ENCODE results near the gene ARHGAP26.

ARHGAP26 gene

DNA sequence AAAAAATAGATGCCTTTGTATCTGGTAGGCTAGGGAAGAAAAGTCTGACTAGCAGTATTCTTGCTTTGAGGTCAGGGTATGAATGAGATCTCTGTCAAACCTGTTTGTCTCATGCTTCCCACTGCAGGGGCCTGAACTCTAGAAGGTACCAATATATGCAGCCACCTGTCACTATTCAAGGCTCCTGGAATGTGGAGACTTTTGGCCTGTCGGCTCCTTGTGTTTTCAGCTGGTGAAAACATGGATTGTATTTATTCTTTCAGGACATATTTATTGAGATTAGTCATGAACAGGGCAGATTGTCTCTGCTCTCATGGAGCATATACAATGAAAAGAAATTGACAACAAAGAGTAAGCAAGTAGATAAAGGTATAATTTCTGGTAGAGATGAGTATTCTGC lies 255.8 kb downstream of the ARHGAP26 start:
- no peak for DNase-seq

DNA sequence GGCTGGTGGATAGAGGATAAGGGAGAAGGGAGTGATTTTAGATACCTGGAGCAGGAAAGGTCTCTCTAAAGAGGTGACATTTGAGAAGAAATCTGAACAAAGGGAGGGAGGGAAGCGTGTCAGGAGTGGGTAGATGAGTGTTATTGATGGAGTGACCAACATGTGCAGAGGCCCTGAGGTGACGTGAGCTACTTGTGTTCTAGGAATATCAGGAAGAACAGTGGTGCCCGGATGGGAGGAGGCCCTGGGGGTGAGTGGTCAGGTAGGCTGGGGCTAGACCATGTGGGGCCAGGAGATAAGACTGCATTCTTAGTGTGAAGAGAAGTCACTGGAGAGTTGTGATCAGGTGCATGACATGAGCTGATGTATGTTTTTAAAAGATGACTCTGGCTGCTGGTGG lies 256.2 kb downstream of the ARHGAP26 start:
- no peak for DNase-seq

DNA sequence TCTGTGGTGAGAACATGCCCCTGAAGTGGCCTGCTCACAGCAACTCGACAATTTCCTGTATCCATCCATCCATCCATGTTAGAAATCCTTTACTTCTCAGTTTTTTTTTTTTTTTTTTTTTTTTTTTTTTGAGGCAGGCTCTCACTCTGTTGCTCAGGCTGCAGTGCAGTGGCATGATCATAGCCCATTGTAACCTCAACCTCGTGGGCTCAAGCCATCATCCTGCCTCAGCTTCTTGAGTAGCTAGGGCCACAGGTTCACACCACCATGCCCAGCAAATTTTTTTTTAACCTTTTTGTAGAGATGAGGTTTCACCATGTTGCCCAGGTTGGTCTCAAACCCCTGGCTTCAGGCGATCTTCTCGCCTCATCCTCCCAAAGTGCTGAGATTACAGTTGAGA lies 259.1 kb downstream of the ARHGAP26 start:
- no peak for DNase-seq

DNA sequence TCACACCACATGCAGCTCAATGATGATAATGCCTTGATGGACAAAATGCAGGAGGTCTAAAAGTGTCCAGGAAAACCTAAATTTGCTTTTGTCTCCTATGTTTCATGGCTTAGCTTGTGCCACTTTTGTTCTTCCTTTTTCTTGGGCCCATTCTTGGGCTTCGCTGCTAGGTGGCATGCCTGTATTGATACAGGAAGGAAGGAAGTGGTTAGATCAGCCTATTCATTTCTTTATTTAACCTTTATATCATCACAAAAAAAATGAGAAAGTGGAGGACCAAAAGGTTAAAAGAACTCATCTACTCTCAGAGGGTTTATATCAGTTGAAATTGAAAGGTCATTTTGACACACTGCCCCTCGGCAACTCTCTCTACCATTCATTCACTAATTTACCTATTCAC lies 260.2 kb downstream of the ARHGAP26 start:
- no peak for DNase-seq

DNA sequence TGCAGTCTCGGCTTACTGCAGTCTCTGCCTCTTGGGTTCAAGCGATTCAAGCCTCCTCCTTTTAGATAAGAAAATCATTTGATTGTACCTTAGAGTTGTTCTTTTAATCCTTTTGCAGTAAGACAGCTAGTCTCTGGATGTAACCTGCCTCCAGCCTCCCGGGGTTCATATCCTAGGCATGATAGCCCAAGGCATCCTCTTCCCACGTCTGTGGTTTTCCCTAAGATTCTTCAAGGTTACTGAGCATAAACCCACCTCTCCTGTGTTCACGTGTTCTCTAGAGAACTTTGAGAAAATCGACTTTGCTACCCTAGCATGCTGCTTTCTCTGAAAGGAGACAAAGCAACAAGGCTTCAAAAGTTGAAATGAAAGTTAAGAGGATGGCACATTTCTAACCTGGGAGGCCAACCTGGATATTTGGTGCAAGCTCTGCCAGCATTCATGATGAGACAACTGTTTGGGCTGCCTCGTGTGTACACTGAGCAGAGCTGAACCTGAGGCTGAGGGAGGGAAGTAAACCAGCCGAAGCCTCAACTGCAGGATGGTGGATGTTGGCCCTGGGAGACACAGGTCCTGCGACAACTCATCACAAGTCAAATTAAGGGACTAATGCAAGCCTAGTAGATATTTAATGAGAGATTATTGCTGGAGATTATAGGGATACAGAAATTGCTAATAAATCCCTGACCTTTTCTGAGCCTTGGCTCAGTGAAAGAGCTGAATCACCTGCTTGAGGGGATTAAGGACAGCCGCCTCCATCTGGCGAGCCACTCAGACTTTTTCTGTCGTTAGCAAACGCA lies 261.8 kb downstream of the ARHGAP26 start:
- DNase-seq = no peak

DNA sequence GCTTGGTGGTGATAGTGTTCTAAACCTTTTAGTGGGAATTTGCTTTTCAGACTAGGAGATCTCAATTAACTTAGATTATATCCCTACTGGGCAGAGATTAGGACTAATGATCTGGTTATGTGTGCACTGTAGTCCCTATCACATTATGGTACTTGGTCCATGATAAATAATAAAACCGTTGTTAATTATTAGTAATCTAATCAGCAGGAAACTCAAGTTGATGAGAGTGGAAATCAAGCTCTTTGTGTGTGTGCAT lies 262.3 kb downstream of the ARHGAP26 start:
- DNase-seq = no peak

DNA sequence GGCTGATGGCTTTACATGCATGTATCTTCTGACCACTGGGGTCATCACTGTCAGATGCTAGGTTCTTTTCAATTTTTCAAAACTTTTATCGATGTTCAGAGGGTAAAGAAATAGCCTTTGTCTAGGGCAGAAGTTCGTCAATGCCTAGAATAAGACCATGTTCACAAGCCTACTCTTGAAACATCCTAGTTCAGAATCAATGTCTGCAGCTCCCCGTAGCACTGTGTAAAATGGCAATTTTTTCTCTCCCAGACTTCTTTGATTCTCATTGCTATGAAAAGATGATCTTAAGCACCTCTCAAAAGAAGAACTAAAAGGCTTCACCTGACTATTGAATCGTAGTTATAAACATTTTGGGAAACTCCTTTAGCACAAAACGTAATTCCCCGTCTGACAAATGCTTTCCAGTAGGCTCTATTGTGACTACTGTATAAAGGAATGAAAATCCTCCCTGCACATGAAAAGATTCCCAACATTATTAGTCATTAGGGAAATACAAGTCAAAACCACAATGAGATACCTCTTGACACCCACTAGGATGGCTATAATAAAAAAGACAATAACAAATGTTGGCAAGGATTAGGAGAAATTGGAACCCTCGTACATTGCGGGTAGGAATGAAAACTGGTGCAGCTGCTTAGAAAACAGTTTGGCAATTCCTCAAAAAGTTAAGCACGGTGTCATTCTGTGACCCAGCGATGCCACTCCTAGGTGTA lies 263.5 kb downstream of the ARHGAP26 start:
- DNase-seq = no peak

DNA sequence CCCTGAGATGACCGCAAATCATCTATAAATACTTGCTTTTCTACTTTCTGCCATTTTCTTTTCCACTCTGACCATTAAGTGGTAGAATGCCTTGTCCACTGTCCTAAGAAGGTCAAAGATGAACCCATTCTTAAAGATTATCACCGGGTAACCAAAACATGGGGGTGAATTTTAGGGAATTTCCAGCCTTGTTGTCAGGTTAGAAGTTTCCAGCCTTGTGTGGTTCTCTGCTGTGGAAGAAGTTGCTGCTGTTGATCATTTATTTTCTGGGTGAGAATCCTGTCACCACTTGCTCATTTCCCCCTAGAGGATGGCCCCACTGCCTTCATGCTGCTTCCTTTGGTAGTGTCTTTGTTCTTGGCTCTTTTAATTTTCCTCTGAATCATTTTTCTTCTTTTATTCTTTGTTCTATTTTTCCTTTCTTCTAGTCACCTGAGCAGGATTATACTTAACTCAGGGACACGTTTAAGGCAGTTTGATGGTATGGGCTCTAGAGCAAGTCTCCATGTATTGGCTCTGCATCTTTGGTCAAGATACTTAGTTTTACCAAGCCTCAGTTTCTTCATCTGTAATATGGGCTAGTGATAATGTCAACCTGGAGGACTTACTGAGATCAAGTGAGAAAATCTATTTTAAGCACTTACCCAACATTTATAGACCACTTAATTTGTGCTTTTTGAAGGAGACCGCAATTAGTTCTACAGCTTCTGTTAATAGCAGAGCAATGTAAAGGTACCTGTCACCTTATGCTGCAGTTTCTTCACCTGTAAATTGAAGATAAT lies 266.2 kb downstream of the ARHGAP26 start:
- DNase-seq = no peak

DNA sequence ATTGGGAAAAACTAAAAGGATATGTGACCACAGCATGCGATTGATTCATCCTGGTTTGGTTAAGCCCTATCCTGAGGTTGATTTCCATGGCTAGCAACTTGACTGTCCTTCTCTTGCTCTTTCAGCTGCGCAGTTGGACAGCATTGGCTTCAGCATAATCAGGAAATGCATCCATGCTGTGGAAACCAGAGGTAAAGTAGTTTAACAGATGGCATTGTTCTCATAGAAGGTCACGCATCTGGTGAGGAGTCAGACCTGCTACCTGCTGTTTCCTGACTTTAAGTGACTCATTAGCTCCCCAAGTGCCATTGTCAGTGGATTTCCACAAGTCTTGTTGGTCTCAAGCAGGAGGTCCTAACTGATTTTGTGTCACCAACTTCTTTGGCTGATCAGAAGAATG lies 266.9 kb downstream of the ARHGAP26 start:
- DNase-seq = no peak

DNA sequence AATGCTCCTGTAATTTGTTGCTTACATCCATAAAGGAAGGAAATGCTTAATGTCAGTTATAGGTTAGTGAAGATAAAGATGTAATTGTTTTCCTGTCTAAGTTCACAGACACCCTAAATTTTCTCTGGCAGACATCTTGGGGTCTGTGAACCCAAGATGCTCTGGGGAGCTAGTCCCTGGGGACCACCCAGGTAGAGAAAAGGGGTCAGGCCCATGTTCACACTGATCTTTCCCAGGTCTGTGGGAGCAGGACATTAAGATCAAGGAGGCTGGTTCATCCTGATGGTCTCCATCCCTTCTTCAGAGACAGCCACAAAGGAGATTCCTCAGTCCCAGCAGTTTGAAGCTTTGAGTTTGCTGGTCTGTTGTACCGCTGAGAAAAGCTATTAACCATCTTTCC lies 267.5 kb downstream of the ARHGAP26 start:
- no peak for DNase-seq

DNA sequence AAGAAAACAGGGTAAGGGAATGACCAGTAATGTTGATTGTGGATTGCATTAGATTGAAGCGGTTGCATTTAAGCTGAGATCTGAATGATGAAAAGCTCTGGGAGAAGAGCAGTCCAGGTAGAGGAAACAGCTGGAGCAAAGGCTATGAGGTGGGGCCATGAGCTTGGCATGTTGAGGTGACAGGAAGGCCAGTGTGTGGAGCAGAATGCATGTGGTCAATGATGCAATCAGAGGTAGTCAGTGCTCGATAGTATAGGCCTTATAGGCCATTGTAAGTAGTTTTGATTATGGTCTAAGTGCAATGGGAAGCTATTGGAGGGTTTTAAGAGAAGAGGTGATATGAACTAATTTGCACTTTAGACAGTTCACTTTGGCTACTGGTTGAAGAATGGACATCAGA lies 270.4 kb downstream of the ARHGAP26 start:
- no peak for DNase-seq

DNA sequence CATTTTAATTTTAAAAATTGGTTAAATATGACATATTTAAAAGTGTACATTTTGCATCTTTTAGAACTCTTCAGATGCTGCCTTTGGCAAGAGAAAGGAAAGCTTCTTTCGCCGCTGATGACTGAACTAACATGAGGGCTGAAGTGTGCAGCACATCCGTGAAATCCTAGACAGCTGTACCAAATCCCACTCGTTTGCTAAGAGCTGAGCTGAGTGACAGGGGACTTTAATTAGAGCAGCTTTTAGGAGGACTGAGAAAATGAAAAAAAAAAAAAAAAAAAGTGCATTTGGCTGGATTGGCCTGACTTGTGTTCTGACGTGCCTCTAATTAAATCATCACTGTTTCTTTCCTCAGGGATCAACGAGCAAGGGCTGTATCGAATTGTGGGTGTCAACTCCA lies 271.3 kb downstream of the ARHGAP26 start:
- no peak for DNase-seq

DNA sequence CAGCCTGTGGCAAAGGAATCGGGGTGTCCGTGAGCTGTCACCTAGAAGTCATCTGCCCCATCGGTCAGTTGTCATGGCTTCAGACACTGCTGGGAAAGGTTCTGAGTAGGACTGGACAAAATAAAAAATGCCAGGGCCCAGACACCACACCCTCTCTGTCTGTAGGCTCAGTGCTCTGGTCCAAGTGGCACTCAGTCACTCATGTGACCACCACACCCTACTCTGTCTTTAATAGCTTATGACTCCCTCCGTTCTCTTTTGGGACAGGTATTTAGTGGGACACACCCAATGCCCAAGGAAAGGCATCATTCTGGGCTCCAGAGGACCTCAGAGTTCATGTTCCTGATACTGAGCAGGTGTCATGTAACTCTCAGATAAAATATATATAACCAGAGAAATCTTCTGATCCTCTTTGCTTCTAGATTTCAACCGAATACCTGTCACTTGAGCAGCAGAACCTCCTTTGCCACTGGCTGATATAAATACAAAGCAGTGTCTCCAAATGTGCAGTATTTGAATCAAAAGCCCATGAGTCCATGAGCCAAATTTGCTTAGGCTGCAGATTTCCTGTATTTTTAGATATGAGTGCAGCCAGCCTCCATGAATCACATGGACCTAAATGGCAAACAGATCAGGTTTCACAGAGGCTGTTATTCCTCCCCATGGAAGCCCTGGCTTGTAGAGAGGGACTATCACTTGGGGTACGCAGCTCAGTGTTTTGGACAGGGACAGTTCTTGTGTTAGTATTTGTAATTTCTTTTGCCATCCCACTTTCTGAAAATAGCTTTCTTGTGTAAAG lies 272.0 kb downstream of the ARHGAP26 start:
- no peak for DNase-seq

DNA sequence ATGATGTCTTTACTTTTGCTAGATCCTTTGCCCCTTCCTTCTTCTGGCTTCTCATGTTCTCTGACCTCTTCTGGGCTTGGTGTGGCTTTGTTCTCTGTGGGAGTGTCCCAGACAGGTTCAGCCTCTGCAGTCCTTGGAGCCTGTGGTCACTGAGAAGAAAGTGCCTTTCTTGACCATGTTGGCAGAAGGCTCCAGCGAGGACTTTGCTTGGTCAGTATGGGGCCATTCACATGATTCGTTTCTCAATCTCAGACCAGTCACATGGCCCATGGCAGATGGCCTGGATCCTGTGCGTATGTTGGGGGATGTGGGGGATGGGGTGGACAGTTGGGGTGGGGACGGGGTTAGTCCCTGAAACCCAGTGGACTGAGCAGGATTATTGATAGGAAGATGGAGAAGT lies 274.1 kb downstream of the ARHGAP26 start:
- DNase-seq = no peak

DNA sequence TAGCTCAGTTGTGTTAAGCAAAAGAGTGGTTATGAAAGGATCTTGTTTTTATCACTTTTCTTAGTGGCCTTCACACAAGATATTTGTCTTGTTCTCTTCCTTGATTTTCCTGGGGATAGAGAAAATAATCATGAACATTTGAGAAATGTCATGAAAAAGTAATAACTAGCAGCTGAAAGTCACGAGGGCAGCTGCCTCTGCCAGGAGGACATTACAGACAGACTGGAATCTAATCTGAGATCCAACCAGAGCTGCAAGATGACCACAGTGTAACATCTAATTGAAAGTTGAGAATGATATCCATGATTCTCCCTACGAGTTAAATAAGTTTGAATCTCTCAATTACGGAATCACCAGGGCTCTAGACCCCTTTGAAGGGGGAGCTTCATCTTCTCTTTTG lies 274.9 kb downstream of the ARHGAP26 start:
- no peak for DNase-seq

DNA sequence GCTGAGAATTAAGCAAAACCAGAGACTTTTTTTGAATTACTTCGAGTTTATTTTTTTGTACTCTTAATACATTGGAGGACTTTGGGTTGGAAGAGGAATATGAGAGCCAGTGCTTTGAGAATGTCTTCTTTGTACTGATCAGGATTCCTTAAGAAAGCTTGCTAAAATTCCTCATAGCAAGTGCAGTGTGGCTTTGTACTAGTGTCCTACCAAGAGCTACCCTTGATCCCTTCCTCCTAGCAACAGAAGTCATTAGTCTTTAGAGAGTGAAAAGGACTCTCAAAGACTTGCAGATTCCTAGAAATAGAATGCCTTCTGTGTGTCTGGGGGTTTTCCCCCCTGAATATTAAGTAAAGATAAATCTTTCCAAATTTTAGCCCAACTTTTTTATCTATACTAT lies 276.1 kb downstream of the ARHGAP26 start:
- DNase-seq = no peak

DNA sequence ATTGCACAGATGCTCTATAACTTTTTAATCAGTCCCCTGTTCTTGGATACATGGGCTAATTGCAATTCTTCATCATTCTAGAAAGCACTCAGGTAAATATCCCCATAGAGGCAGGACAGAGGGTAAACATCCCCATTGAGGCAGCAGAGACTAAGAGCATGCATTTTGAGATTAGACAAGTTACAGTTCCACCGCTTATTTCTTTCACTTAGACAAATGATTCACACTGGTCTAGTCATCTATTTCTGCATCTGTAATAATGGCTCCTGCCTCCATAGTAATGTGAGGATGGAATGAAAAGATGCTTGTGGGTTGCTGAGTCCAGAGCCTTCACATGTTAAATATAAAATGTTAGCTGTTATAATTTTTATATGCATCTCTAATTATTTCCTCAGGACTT lies 276.9 kb downstream of the ARHGAP26 start:
- no peak for DNase-seq

DNA sequence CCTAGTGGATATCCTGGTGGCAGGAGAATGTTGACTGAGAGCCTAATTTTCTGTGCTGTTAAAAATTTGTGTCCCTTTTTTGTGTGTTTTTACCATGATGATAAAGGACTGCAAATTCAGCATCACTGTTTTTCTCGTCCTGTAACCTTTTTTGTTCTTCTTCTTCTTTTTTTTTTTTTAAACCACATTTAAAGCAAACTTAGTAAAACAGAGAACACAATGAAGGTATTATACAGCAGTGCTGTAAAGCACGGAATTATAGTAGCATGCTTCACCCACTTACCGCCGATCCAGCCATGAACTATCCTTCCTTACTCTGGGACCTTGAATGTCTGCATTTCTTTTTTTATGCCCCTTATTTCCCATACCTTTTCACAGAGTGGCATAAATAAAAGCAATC lies 280.0 kb downstream of the ARHGAP26 start:
- DNase-seq = no peak

DNA sequence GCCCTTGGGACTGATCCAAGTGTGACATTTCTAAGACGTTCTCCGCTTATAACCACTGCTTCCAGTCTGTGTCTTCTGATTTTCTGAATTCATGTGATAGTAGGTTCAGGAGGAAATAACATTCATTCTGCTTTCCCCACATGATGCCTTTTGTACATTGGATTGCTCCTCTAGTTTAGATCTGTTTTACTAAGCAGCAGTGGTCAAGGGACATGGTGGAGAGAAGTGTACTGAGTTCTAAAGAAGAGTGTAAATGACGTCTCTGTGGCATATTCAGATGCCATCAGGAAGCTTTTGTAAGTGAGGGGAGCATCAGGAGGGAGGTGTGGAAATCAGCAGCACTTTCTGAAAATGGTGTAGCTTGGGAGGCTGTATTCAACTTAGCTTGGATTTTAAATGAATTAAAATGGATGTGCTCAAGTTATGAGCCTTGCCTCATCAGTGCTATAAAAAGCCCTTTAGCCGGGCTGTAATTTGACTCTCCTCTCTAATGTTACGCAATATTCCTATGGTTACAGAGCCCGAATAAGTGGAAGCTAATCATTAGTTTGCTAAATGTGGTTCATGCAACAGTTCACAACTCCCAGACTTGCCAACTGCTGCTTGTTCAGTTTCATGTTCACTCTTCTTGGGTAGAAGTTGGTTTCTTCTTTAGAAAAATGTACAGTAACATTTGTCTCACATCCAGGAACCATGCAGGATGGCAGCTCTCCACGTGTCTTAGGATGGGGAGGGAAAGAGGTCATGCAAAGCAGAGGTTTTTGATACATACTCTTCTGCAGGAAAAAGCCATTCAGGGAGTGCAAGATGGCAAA lies 281.3 kb downstream of the ARHGAP26 start:
- DNase-seq = no peak

DNA sequence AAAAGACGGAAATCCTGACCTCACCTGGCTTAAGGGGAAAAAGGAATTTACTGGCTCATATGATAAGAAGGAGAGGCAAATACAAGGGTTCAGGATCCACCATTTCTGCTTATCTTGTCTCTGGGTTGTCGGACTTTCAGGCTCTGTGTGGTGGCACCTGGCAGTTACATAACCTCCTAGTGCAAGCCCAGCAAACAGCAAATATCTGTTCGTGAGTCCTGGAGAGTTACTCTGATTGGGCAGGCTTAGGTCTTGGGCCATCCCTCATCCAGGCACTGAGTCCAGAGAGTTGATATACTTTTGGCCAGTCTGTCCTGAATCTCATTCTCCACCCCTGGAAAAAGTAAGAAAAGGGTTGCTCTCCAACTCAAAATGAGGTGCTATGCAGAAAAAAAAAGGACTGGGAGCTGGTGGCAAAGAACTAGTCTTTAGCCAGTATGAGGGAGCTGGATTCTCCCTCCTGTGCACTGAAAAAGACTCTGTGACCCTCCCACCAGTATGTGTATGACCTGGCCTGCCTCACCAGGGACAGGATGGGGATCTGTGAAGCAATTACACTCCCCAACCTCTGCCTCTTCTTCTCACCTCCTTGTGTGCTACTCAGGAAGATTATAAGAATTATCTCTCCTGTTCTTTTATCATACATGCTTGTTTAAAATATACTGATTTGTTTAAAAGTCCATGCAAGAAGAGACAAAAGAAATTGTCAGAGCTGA lies 282.9 kb downstream of the ARHGAP26 start:
- no peak for DNase-seq

DNA sequence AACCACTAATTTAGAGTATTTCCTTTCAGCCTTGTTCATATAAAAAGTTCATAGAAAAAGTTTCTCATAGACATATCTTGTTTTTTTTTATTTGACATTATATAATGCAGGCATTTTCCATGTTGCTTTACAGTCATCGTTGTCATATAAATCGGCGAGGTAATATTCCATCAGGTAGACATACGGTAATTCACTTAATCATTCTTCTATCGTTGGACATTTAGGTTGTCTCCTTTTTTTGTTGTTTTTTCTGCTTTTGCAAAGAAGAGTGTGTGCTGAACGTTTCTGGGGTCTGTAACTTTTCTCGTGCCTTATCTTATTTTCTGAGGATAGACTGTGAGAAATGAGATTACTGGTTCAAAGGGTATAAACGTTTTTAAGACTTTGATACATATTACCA lies 283.6 kb downstream of the ARHGAP26 start:
- DNase-seq = no peak

DNA sequence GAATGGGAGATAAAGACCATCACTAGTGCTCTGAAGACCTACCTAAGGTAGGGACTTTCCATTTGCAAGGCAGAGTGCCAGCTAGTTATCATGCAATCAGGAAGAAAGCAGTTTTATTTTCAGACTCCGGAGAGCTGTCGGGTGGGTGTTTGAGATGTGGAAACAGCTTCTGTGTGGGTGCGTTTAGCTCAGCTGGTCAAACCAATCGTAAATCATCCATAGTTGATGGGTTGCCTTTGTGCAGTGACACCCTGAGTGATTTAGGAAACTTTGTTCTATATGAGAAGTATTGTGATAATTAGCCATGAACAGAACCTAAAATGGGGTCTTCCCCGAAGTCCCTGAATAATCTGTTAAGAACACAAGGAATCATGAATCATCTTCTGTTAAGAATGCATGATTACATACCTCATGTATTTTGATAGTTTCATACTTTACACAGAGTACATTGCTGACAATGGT lies 284.3 kb downstream of the ARHGAP26 start:
- no peak for DNase-seq
